Prostate gland (tissue), 2 donors: ENCODE results near the gene SYCE3.

ENCODE experiments used
- POLR2AphosphoS5 ChIP-seq: sonication (generic); formaldehyde crosslinking; IDR thresholded peaks from one replicate; pipeline ENCODE4 v1.6.1; 2017; ENCODE audit warnings: antibody characterized with exemption
- TF ChIP-seq, protein P1 (sequence below), 4 experiments: fragments of 200-600 bp in 2 of 4; fragments of 450-650 bp in 2 of 4; sonication (generic) in 2 of 4; IDR thresholded peaks; 1 replicate in 3 of 4; 2 replicates in 1 of 4; pipeline ENCODE4 v1.5.1; 2016 to 2019; ENCODE audit warnings: antibody characterized with exemption in 4 of 4, mild to moderate bottlenecking in 2 of 4, moderate library complexity in 2 of 4

GRCh38 chr22:50528682-50529415, 33.9 kb downstream of the SYCE3 start:
- TF ChIP-seq, protein P1, sequence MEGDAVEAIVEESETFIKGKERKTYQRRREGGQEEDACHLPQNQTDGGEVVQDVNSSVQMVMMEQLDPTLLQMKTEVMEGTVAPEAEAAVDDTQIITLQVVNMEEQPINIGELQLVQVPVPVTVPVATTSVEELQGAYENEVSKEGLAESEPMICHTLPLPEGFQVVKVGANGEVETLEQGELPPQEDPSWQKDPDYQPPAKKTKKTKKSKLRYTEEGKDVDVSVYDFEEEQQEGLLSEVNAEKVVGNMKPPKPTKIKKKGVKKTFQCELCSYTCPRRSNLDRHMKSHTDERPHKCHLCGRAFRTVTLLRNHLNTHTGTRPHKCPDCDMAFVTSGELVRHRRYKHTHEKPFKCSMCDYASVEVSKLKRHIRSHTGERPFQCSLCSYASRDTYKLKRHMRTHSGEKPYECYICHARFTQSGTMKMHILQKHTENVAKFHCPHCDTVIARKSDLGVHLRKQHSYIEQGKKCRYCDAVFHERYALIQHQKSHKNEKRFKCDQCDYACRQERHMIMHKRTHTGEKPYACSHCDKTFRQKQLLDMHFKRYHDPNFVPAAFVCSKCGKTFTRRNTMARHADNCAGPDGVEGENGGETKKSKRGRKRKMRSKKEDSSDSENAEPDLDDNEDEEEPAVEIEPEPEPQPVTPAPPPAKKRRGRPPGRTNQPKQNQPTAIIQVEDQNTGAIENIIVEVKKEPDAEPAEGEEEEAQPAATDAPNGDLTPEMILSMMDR (IDR thresholded peaks at IDR 0.05) = no peak
- no peak for TF ChIP-seq POLR2AphosphoS5
